DMS53 (cell line): ENCODE results near the gene SNIP1.
"Not testable (repeated sequence)": the region's sequence is repeated elsewhere in the genome, so short reads cannot be mapped to it uniquely, and the experiment has no call there.

Source experiments
- DNase-seq: peaks from one replicate; lab custom pipeline; 2025; lab: John Stamatoyannopoulos, UW

SNIP1 gene

DNA sequence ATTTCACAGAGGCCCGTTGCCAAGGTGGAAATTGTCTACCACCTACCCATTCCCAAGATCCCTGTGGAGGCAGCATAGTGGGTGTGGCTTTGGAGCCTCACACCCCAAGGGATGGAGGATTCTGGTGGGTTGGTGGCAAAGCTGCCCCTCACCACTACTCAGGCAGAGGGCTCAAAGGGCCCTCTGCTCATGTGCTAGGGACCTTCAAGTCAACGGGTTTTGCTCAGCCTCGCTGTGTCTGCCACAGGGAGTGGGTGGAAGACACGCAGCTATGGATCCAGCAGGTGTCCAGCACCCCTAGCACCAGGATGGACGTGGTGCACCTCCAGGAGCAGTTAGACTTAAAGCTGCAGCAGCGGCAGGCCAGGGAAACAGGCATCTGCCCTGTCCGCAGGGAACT is 5.0 kb upstream of the SNIP1 start:
- DNase-seq = no peak

DNA sequence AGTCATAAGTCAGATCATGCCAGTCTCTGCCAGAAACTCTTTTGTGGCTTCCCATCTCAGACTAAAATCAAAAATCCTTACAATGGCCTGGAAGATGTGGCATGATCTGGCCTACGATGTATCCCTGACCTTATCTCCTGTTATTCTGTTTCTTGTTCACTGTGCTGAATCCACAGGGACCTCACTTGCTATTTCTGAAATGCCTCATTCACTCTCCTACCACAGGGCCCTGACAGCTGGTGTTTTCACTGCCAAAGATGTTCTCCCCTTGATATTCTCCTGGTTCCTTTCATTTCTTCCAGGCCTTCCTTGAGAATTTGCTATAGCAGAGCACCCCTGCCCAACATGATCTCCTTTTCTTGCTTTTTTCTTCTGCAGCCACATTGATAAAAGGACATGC is 4.3 kb upstream of the SNIP1 start:
- DNase-seq = no peak

DNA sequence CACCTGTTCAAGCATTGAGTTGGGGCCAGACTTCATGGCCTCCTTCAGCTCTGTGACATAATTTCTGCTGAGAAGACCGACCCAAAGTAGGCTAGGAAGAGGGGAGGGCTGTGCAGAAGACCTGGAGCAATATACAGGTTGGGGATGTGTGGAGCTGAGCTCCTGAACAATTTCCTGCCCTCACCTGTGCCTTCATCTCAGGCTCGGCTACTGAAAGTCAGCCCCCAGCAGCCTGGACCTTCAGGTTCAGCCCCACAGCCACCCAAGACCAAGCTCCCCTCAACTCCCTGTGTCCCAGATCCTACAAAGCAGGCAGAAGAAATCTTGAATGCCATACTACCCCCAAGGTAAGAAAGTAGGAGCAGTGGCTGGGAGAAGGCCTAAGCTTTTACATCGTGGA is 3.3 kb upstream of the SNIP1 start:
- no peak for DNase-seq

DNA sequence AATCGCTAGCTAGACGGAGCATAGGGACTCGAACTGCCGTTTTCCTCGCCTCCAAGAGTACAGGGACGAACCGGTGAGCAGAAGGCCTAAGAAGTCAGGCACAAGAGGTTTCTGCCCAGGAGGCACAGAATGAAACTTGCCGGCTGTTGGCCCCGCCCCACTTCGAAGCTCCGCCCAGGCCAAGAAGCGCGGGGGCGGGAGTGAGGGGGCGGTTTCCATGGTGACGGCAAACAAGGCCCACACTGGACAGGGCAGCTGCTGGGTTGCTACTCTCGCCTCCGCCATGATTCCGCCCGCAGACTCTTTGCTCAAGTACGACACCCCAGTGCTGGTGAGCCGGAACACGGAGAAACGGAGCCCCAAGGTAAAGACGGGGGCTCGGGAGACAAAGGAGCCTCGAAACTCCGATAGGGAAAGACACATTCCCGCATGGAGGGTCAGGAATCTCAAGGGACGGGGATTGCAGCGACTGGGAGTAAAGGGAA is 2.7 kb upstream of the SNIP1 start, which contains the start of gene DNALI1:
TSS of gene DNALI1 (plus strand) at position 229 of the 485 bp plus-strand sequence. CDS start at position 284, 55 bp downstream.
- peak; percentile 97 for DNase-seq

DNA sequence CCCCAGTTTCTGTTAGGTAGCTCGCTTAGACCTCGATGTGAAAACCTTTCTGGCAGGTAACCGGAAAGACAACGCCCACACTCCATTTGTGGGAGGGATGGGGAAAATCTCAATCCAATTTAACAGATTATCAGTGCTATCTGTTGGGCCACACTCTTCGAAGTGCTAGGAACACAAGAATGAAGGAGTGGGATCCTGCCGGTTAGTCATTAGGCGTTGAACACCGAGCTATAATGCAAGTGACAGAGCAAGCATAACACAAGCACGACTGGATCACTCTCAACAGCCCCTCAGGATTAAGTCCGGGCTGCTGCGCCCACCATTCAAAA is 531 bp downstream of the SNIP1 start:
- peak; percentile 49 for DNase-seq

DNA sequence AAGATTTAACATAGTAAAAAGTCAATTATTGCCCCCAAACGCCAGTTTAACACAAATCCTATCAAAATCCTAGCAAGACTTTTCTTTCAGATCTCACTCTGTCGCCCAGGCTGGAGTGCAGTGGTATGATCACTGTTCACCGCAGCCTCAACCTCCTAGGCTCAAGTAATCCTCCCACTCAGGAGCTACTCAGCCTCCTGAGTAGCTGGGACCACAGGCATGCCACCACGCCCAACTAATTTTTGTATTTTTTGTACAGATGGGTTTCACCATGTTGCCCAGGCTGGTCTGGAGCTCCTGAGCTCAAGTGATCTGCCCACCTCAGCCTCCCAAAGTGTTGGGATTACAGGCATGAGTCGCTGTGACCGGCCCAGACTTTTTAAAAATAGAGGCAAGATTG is 4.8 kb downstream of the SNIP1 start:
- DNase-seq = no peak

DNA sequence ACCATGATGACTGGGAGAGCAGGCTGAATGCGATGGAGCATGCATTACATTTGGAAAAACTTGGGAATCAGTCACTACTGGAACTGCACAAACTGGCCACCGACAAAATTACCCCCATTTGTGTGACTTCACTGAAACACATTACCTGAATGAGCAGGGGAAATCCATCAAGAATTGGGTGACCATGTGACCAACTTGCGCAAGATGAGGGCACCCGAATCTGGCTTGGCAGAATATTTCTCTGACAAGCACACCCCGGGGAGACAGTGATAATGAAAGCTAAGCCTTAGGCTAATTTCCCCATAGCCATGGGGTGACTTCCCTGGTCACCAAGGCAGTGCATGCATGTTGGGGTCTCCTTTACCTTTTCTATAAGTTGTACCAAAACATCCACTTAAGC is 9.1 kb downstream of the SNIP1 start:
- no peak for DNase-seq

DNA sequence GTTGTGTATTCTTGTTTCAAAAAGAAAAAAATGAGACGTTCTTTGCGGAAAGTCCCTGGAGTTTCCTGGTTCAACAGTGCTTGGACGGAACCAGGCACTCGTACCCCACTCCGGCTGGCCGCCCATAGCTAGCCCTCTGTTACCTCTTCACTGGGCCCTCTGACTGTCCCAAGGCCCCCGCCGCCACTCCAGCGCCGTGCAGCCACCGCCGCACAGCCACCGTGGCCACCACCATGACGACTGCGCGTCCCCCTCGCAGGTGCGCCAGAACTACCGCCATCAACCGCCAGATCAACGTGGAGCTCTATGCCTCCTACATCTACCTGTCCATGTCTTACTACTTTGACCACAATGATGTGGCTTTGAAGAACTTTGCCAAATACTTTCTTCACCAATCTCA is 9.6 kb downstream of the SNIP1 start:
- DNase-seq = no peak

DNA sequence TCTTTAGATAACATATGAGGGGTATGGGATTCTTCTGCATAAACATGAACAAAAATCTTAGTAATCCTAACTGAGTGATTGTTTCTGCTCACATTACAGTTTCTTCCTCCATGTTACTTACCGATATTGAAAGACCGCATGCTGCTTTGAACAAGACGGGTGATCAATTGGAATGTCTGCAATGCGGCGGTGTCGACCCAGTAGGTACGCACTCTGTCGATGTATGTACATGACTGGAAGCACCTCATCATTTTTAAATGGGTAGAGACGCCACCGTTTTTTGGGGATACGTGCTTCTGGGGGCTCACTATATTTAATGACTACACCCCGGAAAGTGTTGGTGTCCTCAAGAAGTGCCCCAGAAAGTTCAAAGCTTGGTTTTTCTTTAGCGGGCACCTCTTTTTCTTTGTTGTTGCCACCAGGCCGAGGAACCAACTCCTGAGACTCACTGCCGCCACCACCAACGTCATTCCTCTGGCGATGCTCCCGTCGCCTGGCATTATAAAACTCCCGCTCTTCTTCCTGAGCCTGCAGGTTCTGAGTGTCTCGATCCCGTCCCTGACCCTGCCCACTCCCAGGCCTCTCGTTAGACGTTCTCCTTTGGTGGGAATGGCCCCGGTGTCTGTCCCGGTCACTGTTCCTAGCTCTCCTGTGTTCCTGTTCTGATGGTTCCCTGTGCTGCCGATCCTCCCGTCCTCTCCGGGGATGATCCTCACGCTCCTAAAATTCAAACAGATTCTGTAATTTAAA is 13.9 kb downstream of the SNIP1 start:
- DNase-seq = no peak

DNA sequence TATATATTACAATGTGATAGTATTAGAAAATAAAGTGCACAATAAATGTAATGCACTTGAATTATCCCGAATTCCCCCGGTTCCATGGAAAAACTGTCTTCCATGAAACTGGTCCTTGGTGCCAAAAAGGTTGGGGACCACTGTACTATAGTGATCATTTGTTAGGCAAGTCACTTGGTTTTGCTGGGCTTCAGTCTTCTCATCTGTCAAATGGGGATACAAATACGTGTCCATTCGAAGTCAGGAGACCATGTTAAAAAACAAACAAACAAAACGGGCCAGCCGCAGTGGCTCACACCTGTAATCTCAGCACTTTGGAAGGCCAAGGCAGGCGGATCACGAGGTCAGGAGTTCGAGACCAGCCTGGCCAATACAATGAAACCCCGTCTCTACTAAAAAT is 14.9 kb downstream of the SNIP1 start:
- not testable (repeated sequence) for DNase-seq

DNA sequence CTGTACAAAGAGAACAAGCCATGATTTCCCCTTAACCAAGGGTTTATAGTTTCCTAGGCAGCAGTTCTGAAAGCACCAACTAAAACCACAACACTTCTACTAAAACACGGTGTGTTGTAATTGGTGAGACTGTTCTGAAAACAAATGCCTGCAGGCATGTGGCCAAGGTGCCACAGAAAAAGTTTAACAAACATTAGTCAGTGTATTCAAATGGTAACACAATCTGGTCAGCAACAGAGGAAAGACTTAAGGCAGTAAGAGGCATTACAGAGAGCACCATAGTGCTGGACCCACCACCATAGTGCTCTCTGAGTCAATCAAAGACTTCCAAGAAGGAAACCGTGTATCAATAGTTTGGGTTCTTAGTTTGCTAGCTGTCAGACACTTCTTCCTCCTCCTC is 16.7 kb downstream of the SNIP1 start:
- DNase-seq = peak; percentile 57

DNA sequence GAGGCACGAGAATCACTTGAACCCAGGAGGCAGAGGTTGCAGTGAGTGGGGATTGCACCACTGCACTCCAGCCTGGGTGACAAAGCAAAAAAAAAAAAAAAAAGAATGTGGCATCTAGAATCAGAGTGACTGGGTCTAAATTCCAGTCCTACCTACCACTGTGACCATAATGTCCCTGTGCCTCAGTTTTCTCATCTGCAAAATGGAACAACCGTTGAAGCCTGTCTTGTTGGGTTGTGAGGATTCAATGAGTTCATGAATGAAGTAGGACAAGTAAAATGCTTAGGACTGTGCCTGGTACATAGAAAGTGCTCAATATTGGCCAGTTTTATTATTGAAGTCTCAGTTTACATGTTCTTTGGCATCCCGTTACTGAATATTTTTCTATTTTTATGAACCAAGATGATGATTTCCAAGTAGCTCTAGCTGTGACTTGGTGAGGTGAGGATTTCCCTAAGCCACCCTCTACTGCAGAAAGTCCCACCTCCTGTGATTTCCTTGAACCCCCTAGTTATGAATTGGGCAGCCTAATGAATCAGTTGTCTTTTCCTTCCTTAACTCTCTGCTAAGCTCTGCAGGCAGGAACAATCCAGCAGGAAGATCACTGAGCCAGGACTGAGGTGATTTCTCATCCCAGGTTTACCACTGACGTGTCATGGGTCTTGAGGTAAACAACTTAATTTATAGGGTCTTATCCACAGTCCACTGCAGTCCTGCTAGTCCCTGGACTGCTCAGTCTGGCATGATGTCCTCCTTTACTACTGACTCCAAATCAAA is 20.6 kb downstream of the SNIP1 start:
- DNase-seq = no peak

DNA sequence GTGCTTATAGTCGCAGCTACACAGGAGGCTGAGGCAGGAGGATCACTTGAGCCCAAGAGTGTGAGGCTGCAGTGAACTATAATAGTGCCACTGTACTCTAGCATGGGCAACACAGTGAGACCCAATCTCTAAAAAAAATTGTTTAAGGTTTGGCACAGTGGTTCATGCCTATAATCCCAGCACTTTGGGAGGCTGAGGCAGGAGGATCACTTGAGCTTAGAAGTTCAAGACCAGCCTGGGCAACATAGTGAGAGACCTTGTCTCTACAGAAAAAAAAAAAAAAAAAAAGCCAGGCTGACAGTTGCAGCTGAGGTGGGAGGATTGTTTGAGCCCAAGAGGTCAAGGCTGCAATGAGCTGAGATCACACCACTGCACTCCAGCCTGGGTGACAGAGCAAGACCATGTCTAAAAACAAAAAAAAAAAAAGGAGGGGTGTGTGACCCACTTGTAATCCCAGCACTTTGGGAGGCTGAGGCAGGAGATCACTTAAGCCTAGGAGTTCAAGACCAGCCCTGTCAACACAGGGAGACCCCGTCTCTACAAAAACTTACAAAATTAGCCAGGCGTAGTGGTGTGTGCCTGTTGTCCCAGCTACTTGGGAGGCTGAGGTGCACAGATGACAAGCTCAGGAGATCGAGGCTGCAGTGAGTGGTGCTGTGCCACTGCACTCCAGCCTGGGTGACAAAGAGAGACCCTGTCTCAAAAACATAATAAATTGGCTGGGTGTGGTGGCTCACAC is 21.5 kb downstream of the SNIP1 start:
- DNase-seq = not testable (repeated sequence)

DNA sequence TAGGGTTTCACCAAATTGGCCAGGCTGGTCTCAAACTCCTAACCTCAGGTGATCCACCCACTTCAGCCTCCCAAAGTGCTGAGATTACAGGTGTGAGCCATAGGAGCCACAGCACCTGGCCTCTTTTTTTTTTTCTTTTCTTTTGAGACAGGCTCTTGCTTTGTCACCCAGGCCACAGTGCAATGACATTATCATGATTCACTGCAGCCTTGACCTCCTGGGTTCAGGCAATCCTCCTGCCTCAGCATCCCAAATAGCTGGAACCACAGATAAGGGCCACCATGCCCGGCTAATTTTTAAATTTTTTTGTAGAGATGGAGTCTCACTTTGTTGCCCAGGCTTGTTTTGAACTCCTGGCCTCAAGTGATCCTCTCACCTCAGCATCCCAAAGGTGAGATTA is 24.2 kb downstream of the SNIP1 start:
- peak; percentile 7 for DNase-seq

DNA sequence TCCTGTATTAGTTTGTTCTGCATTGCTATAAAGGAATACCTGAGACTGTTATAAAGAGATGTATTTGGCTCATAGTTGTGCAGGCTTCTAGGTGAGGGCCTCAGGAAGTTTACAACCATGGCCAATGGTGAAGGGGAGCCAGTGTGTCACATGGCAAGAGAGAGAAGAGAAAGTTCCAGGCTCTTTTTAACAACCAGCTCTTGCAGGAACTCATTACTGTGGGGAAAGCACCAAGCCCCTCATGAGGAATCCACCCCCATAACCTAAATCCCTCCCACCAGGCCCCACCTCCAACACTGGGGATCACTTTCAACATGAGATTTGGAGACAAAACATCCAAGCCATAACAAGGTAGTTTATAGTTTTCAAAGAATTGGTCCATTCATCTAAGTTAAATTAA is 34.5 kb downstream of the SNIP1 start:
- no peak for DNase-seq

DNA sequence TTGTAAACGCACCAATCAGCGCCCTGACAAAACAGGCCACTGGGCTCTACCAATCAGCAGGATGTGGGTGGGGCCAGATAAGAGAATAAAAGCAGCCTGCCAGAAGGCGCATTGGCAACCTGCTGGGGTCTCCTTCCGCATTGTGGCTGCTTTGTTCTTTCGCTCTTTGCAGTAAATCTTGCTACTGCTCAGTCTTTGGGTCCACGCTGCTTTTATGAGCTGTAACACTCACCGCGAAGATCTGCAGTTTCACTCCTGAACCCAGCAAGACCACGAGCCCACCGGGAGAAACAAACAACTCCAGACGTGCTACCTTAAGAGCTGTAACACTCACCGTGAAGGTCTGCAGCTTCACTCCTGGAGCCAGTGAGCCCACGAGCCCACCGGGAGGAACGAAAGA is 35.2 kb downstream of the SNIP1 start:
- not testable (repeated sequence) for DNase-seq

DNA sequence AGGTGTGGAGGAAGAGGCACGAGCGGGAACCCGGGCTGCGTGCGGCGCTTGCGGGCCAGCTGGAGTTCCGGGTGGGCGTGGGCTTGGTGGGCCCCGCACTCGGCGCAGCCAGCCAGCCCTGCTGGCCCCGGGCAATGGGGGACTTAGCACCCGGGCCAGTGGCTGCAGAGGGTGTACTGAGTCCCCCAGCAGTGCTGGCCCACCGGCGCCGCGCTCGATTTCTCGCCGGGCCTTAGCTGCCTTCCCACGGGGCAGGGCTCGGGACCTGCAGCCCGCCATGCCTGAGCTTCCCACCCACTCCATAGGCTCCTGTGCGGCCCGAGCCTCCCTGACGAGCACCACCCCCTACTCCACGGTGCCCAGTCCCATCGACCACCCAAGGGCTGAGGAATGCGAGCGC is 35.9 kb downstream of the SNIP1 start:
- DNase-seq = not testable (repeated sequence)

DNA sequence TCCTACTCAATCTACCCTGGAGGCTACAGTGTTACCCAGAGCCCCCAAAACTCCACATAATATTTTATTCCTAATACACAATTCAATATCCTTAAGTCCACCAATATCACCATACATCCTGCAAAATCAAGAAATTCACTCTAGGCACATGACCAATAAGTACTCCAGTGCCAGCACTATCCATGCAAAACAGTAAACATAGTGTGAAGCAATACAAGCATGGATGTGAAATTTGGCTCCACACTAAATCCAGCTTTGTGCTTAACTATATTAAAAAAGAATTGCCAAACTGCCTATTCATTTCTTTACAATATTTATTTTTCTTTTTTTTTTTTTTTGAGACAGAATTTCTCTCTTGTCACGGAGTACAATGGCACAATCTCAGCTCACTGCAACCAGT is 36.5 kb downstream of the SNIP1 start:
- no peak for DNase-seq

DNA sequence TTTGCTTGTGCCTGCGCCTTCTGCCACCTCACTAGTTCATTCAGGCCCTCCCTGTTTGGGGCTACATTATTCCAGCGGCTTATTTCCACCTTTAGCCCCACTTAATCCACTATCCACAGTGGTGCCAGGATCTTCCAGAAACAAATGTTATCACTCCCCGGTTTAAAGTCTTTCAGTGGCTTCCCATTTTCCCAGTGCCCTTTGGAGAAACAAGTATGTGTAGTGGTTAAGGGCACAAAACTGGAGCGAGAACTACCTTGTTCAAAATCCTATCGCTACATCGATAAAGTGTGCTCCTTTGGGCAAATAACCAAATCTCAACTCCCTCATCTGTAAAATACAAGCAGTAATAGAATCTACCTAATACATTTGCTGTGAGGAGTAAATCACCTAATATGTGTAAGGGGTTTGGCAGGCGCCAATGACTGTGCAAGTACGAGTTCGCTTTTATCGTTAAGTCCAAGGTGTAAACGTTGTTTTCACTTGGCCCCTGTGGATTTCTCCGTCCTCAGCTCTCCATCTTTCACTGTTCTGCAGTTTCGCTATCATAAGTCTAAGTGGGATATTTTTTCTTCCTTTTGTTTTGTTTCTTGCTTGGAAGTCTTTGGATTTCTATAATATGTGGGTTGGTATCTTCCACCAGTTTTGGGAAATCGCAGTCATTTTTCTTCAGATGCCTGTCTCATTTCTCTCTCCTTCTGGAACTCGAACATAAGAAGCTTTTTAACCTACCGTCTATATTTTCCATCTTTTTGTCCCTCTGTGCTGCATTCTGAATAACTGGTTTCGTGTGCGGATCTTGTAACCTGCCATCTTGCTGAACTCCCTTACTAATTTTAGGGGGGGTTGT is 38.7 kb downstream of the SNIP1 start:
- DNase-seq = no peak

DNA sequence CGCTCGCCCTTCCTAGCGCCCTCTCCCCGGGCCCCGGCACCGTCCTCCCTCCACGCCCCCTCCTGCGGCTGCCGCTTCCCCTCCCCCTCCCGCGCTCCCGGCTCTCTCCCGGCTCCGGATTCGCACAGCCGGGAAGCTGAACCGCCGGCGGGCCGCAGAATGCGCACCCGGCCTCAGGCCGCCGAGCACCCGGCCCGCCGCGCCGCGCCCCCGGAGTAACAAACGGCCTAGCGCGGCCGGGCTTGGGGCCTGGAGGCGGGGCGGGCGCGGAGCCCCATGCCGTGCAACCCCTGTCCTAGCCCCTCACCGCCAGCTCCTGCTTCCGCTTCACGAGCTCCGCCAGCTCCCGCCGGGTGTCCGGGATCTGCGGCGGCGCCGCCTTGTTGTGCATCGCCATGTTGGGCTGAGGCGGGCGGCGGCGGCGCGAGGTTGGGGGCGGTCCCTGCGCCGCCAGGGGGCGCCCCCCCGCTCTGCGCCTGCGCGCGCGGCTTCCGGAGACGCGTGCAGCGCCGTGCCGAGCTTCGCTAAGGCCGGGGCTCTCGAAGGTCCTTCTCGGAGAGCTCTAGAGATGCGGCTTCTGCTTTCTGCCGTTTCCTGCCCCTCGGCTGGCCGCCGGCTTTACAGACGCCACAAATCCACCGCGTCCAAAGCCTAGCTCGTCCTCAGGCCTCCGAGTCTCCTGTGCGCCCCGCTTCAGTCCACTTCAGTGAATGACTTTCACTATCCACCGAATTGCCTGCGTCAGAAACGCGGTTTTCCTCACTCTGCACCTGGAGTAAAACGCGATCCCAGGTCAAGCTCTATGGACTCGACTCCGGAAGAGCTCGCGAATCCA is 39.5 kb downstream of the SNIP1 start, which contains the start of gene MEAF6:
TSS of gene MEAF6 (minus strand) at position 417 of the 835 bp plus-strand sequence. CDS start at position 397, 20 bp downstream.
- DNase-seq = peak; percentile 97
